Measurements from ENCODE around the gene TIMP3. TPM values are rescaled to one million over a fixed set of nuclear protein-coding genes. Genes with fewer than 3 reads are reported as not detected.

The TIMP3 gene
- total RNA-seq, 1 experiment from 2014 or later, result 0.14 TPM

DNA sequence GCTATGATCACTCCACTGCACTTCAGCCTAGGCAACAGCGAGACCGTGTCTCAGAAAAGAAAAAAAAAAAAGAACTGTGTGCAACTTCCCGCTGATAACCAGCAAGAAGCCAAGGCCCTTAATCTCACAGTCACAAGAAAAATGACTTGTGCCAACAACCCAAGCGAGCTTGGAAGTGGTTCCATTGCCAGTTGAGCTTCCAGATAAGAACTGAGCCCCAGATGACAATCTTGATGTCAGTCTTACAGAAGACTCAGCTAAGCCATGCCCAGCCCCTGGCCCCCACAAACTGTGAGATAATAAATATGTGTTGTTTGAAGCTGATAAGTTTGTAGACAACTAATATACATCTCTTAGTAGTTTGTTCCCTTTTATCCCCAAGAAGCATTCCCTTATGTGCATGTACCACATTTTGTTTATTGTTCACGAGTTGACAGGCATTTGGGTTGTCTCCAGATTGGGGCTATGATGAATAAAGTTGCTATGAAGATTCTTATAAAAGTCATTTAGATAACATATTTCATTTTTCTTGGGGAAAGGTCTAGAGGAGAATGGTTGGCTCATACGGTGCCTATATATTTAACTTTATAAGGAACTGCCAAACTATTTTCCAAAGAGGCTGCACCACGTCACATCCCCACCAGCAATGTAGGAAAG lies 85.9 kb downstream of the TIMP3 start:
- no peak for DNase-seq (ENCODE audit: low read depth)
- in situ Hi-C loops (cut with HindIII; ENCODE audit: low pct_unique_long_range_greater_than_20kb, low sequenced_read_pairs), result no loop called here

DNA sequence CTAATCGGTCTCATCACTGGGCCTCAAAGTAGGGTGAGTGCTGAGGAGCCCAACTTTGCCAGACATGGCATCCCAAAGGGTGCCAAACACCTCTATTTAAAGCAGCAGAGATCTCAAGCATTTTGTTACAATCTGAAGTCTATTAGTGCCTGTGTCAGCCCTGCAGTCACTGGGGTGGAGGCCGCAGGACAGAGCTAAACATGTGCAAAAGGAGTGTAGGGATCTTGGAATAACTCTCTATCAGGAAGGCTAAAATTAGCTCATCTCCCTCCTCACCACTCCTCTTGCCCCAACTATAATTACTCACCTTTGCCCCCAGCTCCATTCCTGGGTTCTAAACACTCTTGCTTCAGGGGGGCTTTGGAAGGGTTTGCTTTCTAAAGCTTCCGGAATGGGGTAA lies 87.5 kb downstream of the TIMP3 start:
- in situ Hi-C loops (cut with HindIII; ENCODE audit: low pct_unique_long_range_greater_than_20kb, low sequenced_read_pairs), result no loop called here
- DNase-seq (ENCODE audit: low read depth), result no peak

DNA sequence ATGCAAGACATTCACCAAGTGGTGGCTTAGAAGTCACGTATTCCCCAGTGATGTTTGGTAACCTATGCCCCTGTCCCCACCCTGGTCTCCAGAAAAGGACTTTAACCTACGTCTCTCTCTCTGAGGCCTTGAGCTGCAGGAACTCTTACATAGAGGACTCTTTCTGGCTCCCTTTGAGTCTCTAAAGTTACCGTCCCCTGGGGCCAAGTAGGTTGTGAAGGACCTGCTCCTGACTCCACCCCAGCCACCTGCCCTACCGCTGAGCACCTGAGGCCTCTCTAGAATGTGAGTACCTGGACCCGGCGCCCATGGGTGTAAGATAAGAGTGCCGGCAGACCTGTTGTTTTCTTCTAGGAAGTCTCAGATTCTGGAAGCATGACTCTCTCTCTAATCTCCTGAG lies 95.4 kb downstream of the TIMP3 start:
- in situ Hi-C loops (cut with HindIII; ENCODE audit: low pct_unique_long_range_greater_than_20kb, low sequenced_read_pairs), result no loop called here
- no peak for DNase-seq (ENCODE audit: low read depth)

DNA sequence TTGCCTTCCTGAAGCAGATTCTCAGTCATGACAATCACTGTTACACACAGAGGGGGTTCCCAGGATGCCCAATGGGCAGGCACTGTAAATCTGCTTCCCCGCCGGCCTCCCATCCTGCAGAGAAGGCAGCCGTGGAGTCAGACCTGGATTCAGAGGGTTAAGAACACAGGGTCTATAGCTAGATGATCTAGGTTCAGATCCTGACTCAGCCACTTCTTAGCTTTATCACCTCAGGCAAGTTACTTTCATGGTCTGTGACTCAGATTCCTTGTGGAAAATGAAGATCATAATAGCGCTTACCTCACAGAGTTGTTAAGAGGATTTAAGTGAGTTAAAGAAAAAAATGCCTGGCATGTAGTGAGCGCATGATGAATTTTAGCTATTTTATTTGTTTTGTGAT lies 95.9 kb downstream of the TIMP3 start:
- DNase-seq (ENCODE audit: low read depth), result no peak

DNA sequence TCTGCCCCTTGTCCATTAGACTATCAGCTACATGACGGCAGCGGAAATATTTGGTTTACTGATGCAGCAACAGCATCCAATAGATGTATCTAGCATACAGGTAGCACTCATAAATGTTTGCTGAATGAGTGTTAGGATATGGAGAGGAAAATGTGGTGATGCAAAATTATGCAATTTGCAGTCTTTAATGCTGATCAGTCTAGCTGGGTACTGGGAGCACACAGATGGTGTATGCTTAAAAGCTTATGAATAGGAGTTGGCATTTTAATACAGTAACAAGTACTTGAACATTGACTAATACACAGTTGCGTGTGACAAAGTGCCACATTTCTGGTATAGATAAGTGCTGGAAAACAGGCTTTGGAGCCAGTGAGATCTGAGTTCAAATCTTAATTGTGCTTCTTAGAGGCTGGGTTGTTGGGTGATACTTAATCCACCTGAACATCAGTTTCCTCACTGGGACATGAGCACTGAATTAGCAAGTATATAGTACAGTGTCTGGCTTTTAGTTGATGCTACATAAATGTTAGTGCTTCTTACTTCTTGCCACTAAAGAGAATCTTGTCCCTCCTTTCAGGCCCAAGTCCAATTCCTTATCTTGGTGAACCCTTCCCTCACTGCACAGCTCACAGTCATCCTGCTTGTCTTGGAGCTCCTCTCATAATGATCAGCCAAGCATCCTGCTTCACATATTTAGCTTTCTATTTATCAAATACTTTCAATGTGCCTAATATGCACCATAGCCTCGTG lies 99.6 kb downstream of the TIMP3 start:
- in situ Hi-C loops (cut with HindIII; ENCODE audit: low pct_unique_long_range_greater_than_20kb, low sequenced_read_pairs), result no loop called here
- no peak for DNase-seq (ENCODE audit: low read depth)

More for the DNA sequence above, 95.9 kb downstream of the TIMP3 start:
- in situ Hi-C loops (cut with HindIII; ENCODE audit: low pct_unique_long_range_greater_than_20kb, low sequenced_read_pairs), result no loop called here

DNA sequence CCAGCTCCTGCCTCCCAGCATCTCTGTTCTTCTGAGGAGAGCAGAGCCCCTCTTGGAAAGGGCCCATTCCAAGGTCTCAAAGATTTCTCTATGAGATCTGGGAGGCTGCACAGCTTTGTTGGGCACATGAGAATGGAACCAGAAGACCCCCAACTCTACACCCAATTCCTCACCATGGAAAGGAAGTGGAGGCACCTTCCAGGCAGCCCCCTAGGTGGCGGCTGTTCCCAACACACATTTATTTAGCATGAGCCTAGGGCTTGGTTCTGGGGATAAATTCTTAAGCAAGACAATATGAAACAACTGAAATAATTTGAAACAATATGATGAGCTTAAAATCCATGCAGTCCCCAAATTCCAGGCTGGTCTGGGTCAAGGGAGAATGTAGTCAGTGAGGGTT lies 100.4 kb downstream of the TIMP3 start:
- no peak for DNase-seq (ENCODE audit: low read depth)
- in situ Hi-C loops (cut with HindIII; ENCODE audit: low pct_unique_long_range_greater_than_20kb, low sequenced_read_pairs), result no loop called here

DNA sequence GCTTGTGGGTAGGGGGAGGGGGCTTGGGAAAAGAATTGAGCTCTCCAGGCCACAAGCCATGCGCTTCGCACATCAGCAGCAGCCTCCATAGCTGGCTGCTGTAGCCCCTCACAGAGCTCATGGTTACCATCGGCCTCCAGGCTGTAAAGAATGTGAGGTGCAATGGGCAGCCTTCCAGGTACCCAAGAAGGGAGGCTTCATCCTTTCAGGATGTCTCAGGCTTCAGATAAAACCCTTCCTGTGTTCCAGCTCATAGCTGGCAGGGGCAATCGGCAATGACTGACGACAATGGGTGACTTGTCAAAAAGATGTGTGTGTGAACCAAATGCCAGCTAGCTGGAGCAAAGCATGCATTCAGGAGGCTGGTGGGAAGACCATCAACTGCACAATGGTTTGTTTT lies 102.0 kb downstream of the TIMP3 start:
- no peak for DNase-seq (ENCODE audit: low read depth)
- in situ Hi-C loops (cut with HindIII; ENCODE audit: low pct_unique_long_range_greater_than_20kb, low sequenced_read_pairs), result no loop called here

DNA sequence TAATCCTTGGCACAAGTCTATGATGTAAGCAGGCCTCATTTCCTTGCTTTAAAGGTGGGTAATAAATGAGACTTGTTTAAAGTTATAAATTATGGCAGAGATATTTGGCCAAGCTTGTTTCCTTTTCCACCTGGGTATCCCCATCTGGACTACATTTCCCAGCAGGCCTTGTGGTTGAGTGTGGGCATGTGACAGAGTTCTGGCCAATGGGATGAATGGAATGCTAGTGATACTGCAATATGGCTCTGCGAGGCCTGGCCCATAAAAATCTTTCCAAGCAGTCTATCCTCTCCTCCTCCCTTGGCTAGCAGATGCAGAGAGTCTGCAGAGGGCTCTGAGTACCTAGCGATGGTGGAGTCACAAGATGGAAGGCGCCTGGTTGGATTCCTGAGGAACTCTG lies 102.5 kb downstream of the TIMP3 start:
- in situ Hi-C loops (cut with HindIII; ENCODE audit: low pct_unique_long_range_greater_than_20kb, low sequenced_read_pairs), result no loop called here
- peak; percentile 32 for DNase-seq (ENCODE audit: low read depth)

DNA sequence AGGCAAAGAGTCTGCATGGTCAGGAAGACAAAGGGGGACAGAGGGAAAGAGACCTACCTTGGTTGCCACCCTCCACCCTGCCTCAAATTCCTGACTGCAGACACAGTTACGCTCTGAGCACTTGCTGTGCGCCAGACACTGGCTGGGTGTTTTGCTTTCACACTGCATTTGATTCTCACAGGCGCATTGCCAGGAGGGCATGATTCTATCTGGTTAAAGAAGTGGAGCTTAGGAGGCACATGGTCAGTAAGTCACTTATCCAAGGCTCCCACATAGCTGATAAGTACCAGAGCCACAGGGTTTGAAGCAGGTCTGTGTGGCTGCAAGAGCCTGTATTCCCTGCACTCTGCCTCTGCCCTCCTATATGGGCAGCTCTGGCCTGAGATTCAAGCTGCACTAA lies 103.9 kb downstream of the TIMP3 start:
- in situ Hi-C loops (cut with HindIII; ENCODE audit: low pct_unique_long_range_greater_than_20kb, low sequenced_read_pairs), result no loop called here
- DNase-seq (ENCODE audit: low read depth), result no peak

DNA sequence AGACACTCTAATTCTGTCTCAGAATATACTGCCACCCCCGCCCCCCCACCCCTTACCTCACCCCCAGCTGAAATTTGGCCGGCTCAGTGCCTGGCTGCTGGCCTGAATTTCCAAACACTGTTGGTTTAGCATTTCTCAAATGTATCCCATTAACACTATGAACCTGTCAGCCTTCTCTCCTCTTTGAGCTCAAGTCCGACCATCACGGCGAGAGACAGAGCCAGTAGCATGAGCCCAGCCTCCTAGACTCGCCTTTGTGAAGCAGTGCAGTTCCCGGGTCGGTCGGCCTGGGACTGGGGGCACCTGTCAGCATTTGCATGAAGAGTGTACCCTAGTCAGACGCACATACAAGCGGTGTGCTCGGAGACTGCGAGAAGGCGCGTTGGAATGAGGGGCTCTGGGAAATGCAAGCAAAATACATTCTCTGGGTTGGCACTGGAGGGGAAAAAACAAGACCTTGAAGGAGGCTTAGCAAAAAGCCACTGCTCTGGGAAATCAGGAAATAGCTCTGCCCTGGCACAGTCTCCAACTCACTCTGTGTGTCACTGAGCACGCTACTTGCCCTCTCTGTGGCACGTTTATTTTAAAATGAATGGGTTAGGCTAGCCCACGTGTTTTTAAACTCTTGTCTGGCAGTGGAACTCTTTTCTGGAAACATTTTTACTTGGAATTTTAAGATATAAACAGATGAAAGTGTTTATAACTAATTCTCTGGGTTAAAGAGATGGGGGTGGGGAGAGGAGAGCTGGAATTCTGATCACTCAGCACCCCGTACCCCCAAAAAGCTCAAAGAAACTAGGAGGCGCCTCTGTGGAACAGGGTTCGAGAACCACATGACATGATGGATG lies 108.3 kb downstream of the TIMP3 start:
- in situ Hi-C loops (cut with HindIII; ENCODE audit: low pct_unique_long_range_greater_than_20kb, low sequenced_read_pairs), result no loop called here

DNA sequence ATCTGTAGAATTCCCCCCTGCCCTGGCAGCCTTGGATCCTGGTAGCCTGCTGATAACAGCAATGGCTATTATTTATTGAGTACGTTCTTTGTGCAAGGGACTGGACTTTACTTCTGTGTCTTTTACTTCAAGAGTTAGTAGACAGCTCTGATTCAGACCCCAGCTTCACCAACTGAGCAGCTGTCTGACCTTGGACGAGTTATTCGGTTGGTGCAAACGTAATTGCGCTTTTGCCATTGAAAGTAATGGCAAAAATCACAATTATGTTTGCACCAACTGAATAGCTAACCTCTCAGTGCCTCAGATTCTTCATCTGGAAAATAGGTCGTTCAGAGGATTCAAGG lies 108.9 kb downstream of the TIMP3 start:
- in situ Hi-C loops (cut with HindIII; ENCODE audit: low pct_unique_long_range_greater_than_20kb, low sequenced_read_pairs), result no loop called here
- no peak for DNase-seq (ENCODE audit: low read depth)

More for the DNA sequence above, 108.3 kb downstream of the TIMP3 start:
- DNase-seq (ENCODE audit: low read depth), result no peak

DNA sequence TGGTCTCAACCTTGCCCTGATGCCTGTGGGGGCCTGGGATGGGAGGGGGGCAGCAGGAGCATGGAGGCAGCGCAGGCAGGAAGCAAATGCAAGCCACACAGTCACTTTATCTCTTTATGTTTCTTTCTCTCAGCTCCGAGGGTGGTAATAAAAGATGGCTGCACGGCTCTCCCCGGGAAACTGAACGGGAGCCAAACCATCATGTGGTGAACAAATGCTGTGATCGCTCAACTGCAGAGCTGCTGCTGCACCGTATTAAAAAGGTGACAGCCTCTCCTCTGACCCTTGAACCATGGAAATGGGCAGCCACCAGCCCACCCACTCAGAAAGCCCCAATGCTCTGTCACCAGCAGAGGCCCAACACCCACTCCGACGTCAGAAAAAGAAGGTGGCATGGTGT lies 110.0 kb downstream of the TIMP3 start:
- in situ Hi-C loops (cut with HindIII; ENCODE audit: low pct_unique_long_range_greater_than_20kb, low sequenced_read_pairs), result no loop called here
- DNase-seq (ENCODE audit: low read depth), result no peak
